Parathyroid adenoma (tissue), 2 donors: ENCODE data around the gene THSD4.

Source experiments
- H2AFZ ChIP-seq: fragments of 300-600 bp; sonication (generic); one replicate; pipeline ENCODE4 v1.7.0; 2017; ENCODE audit warnings: antibody characterized with exemption, mild to moderate bottlenecking
- H3K27ac ChIP-seq: fragments of 300-600 bp; sonication (generic); one replicate; pipeline ENCODE4 v1.7.0; 2017
- H3K27me3 ChIP-seq: fragments of 300-600 bp; sonication (generic); one replicate; pipeline ENCODE4 v1.7.0; 2017; ENCODE audit warnings: low read length; ENCODE audit not compliant: control insufficient read depth, insufficient read depth
- H3K36me3 ChIP-seq: fragments of 300-600 bp; sonication (generic); one replicate; pipeline ENCODE4 v1.7.0; 2017; ENCODE audit warnings: low read length; ENCODE audit not compliant: control insufficient read depth, insufficient read depth
- H3K4me1 ChIP-seq: fragments of 300-600 bp; sonication (generic); one replicate; pipeline ENCODE4 v1.7.0; 2017; ENCODE audit warnings: control low read depth
- H3K4me2 ChIP-seq: fragments of 300-600 bp; sonication (generic); one replicate; pipeline ENCODE4 v1.7.0; 2017; ENCODE audit warnings: low read length
- H3K4me3 ChIP-seq: fragments of 300-600 bp; sonication (generic); one replicate; pipeline ENCODE4 v1.7.0; 2017; ENCODE audit warnings: low read depth, low read length
- H3K79me2 ChIP-seq: fragments of 300-600 bp; sonication (generic); one replicate; pipeline ENCODE4 v1.7.0; 2017; ENCODE audit warnings: control low read depth
- H3K9ac ChIP-seq: fragments of 300-600 bp; sonication (generic); one replicate; pipeline ENCODE4 v1.7.0; 2017; ENCODE audit warnings: mild to moderate bottlenecking
- H3K9me3 ChIP-seq: fragments of 300-600 bp; sonication (generic); one replicate; pipeline ENCODE4 v1.7.0; 2017; ENCODE audit warnings: low read length; ENCODE audit not compliant: control insufficient read depth
- CTCF ChIP-seq: fragments of 300-600 bp; sonication (generic); IDR thresholded peaks from one replicate; pipeline ENCODE4 v1.7.0; 2017; ENCODE audit warnings: antibody characterized with exemption, mild to moderate bottlenecking
- donor health status: primary hyperparathyroidism.

THSD4 gene

GRCh38 chr15:71628988-71629770 is 513.9 kb downstream of the THSD4 start:
- Histone ChIP-seq H3K4me1 (no peaks in the 10 kb centered on the region), H3K27ac (no peak overlapping the region), H3K4me3 (no peak overlapping the region), H3K9me3 (no peaks in the 10 kb centered on the region), H3K27me3 (no peaks in the 10 kb centered on the region), H2AFZ (no peak overlapping the region), H3K4me2 (no peak overlapping the region), H3K79me2 (no peaks in the 10 kb centered on the region), H3K36me3 (no peaks in the 10 kb centered on the region), H3K9ac (no peak overlapping the region)
- no peak for TF ChIP-seq CTCF

- Histone ChIP-seq H3K4me1 (no peaks in the 10 kb centered on the region), H3K36me3 (no peaks in the 10 kb centered on the region), H3K27ac (no peak overlapping the region), H3K27me3 (no peaks in the 10 kb centered on the region), H3K9me3 (no peaks in the 10 kb centered on the region), H2AFZ (no peak overlapping the region), H3K4me2 (no peak overlapping the region), H3K79me2 (no peaks in the 10 kb centered on the region), H3K9ac (no peak overlapping the region), H3K4me3 (no peak overlapping the region)
- no peak for TF ChIP-seq CTCF
These were observed 514.7 kb downstream of the THSD4 start for GRCh38 chr15:71629781-71630474.

- H3K79me2 ChIP-seq = no peaks in the 10 kb centered on the region
- no peak for TF ChIP-seq CTCF
- H3K4me3 ChIP-seq = no peak overlapping the region
- no peaks in the 10 kb centered on the region for H3K9me3 ChIP-seq
- H3K4me2 ChIP-seq = no peak overlapping the region
- H3K4me1 ChIP-seq = no peaks in the 10 kb centered on the region
- H3K27ac ChIP-seq = no peak overlapping the region
- H2AFZ ChIP-seq = no peak overlapping the region
- H3K27me3 ChIP-seq = no peaks in the 10 kb centered on the region
- H3K36me3 ChIP-seq = no peaks in the 10 kb centered on the region
- no peak overlapping the region for H3K9ac ChIP-seq
These were observed 515.2 kb downstream of the THSD4 start for GRCh38 chr15:71630475-71630809.

- H3K4me1 ChIP-seq = no peaks in the 10 kb centered on the region
- no peak overlapping the region for H3K4me3 ChIP-seq
- H3K79me2 ChIP-seq = no peaks in the 10 kb centered on the region
- TF ChIP-seq CTCF = no peak
- no peaks in the 10 kb centered on the region for H3K9me3 ChIP-seq
- no peak overlapping the region for H3K4me2 ChIP-seq
- no peak overlapping the region for H2AFZ ChIP-seq
- H3K27ac ChIP-seq = no peak overlapping the region
- H3K36me3 ChIP-seq = no peaks in the 10 kb centered on the region
- no peaks in the 10 kb centered on the region for H3K27me3 ChIP-seq
- no peak overlapping the region for H3K9ac ChIP-seq
These were observed 517.4 kb downstream of the THSD4 start for GRCh38 chr15:71632576-71633195.
